DND-41 (cell line): ENCODE data around the gene NOXA1.
A peak's percentile ranks its signal among the peaks of the same experiment; 100 is the strongest.

Experiments used
- EZH2 ChIP-seq: IDR thresholded peaks from 3 replicates; pipeline ENCODE4 v1.6.1; 2012; ENCODE audit warnings: borderline replicate concordance, low read depth, mild to moderate bottlenecking, moderate library complexity, low read length, inconsistent platforms; ENCODE audit not compliant: severe bottlenecking
- TF ChIP-seq, protein P1 (sequence below): IDR thresholded peaks from 2 replicates; pipeline ENCODE4 v1.5.1; 2012; ENCODE audit warnings: borderline replicate concordance, low read length, moderate library complexity, mild to moderate bottlenecking; ENCODE audit not compliant: poor library complexity, severe bottlenecking; ENCODE audit errors: extremely low read depth

DNA sequence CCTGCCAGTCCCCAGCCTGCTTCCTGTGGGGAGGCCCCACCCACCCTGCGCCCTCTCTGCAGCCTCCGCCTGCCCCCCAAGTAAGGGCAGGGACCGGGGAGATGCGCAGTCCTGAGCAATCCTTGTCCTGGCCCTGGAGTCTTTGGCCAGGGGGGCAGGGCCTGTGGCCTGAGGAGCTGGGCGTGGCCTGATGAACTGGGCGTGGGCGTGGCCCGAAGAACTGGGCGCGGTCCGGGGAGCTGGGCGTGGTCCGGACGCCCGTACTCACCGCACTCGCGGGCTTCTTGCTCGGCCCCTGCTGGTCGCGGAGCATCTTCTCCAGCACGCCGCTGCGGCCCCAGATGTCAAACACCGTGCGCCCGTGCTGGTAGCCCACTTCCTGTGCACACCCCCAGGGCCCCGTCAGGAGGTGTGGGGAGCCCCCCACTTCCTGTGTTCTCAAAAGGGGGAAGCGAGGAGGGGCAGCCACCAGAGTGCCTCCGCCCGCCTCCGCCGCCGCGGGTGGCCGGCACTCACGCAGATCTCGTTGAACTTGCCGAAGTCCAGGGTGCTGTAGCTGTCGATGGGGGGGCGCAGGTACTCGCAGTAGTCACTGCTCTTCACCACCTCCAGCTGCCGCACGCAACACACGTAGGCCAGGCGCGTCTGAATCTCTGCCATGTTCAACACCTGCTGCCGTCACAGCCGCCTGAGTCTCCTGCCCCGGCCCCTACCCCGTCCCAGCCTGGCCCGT lies 38.6 kb downstream of the NOXA1 start:
- TF ChIP-seq, protein P1, sequence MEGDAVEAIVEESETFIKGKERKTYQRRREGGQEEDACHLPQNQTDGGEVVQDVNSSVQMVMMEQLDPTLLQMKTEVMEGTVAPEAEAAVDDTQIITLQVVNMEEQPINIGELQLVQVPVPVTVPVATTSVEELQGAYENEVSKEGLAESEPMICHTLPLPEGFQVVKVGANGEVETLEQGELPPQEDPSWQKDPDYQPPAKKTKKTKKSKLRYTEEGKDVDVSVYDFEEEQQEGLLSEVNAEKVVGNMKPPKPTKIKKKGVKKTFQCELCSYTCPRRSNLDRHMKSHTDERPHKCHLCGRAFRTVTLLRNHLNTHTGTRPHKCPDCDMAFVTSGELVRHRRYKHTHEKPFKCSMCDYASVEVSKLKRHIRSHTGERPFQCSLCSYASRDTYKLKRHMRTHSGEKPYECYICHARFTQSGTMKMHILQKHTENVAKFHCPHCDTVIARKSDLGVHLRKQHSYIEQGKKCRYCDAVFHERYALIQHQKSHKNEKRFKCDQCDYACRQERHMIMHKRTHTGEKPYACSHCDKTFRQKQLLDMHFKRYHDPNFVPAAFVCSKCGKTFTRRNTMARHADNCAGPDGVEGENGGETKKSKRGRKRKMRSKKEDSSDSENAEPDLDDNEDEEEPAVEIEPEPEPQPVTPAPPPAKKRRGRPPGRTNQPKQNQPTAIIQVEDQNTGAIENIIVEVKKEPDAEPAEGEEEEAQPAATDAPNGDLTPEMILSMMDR, result peak; percentile 36
- TF ChIP-seq EZH2, result no peak
